Naive thymus-derived CD4-positive, alpha-beta T cell (primary cell): ENCODE measurements around the gene KLHL14. TPM values are rescaled to one million over a fixed set of nuclear protein-coding genes. Genes with fewer than 3 reads are reported as not detected.

Experiments used
- ATAC-seq: fragments of 150-1000 bp; cut with Tn5 transposase; 2 replicates; pipeline ENCODE4 v1.10.0; 2021; ENCODE audit warnings: mild to moderate bottlenecking, moderate library complexity
- CTCF ChIA-PET: fragments of 350-600 bp; sonication (Branson Sonifier 250); formaldehyde crosslinking; loops from one replicate; lab custom pipeline; 2021; ENCODE audit warnings: antibody characterized with exemption; lab: Charles Lee
- POLR2A ChIA-PET: fragments of 350-600 bp; sonication (Branson Sonifier 250); formaldehyde crosslinking; loops from one replicate; lab custom pipeline; 2021; ENCODE audit warnings: antibody characterized with exemption, inconsistent platforms; lab: Charles Lee
- DNase-seq, 9 donors: peaks; one replicate each; pipeline versions ENCODE4 v3.0.0 to v3.0.0-alpha.2; 2020 to 2022; ENCODE audit warnings: mixed read lengths in 1 of 9
- H3K27ac ChIP-seq: one replicate; pipeline ENCODE4 v1.7.0; 2013; ENCODE audit warnings: mild to moderate bottlenecking, low read depth, low read length, moderate library complexity
- H3K27me3 ChIP-seq, 2 donors: one replicate each; pipeline ENCODE4 v1.7.0; 2013; ENCODE audit warnings: low read length in 2 of 2, mild to moderate bottlenecking in 2 of 2, moderate library complexity in 2 of 2; ENCODE audit not compliant: control insufficient read depth in 2 of 2, insufficient read depth in 2 of 2
- H3K36me3 ChIP-seq, 3 experiments: 1 replicate in 2 of 3; 2 replicates in 1 of 3; pipeline ENCODE4 v1.7.0; 2013; ENCODE audit warnings: low read length in 3 of 3, mild to moderate bottlenecking in 3 of 3, moderate library complexity in 1 of 3; ENCODE audit not compliant: insufficient read depth in 3 of 3, control insufficient read depth in 2 of 3
- H3K4me1 ChIP-seq, 2 donors: one replicate each; pipeline ENCODE4 v1.7.0; 2013; ENCODE audit warnings: low read length in 2 of 2, mild to moderate bottlenecking in 2 of 2, moderate library complexity in 1 of 2; ENCODE audit not compliant: control insufficient read depth in 2 of 2, insufficient read depth in 2 of 2
- H3K4me3 ChIP-seq: 2 replicates; pipeline ENCODE4 v1.7.0; 2013; ENCODE audit warnings: mild to moderate bottlenecking, low read length
- H3K9me3 ChIP-seq, 3 experiments: 1 replicate in 2 of 3; 2 replicates in 1 of 3; pipeline ENCODE4 v1.7.0; 2013; ENCODE audit warnings: low read length in 3 of 3; ENCODE audit not compliant: control insufficient read depth in 2 of 3
- H3K27ac Mint-ChIP-seq, 9 donors: one replicate each; pipeline ENCODE4 v1.8.0; 2020 to 2022; ENCODE audit warnings: mixed read lengths in 9 of 9, mild to moderate bottlenecking in 8 of 9, moderate library complexity in 5 of 9, inconsistent platforms in 2 of 9
- H3K27me3 Mint-ChIP-seq, 5 donors: one replicate each; pipeline ENCODE4 v1.8.0; 2021 to 2022; ENCODE audit warnings: mixed read lengths in 5 of 5, mild to moderate bottlenecking in 1 of 5
- H3K36me3 Mint-ChIP-seq, 5 donors: one replicate each; pipeline ENCODE4 v1.8.0; 2020 to 2022; ENCODE audit warnings: mixed read lengths in 5 of 5, mild to moderate bottlenecking in 3 of 5, inconsistent platforms in 1 of 5
- H3K4me1 Mint-ChIP-seq, 7 donors: one replicate each; pipeline ENCODE4 v1.8.0; 2020 to 2022; ENCODE audit warnings: mixed read lengths in 7 of 7, mild to moderate bottlenecking in 3 of 7, inconsistent platforms in 1 of 7
- H3K4me3 Mint-ChIP-seq, 10 donors: one replicate each; pipeline ENCODE4 v1.8.0; 2020 to 2022; ENCODE audit warnings: mild to moderate bottlenecking in 10 of 10, mixed read lengths in 10 of 10, moderate library complexity in 6 of 10, inconsistent platforms in 2 of 10
- H3K9me3 Mint-ChIP-seq, 11 donors: one replicate each; pipeline ENCODE4 v1.8.0; 2020 to 2022; ENCODE audit warnings: mixed read lengths in 11 of 11, mild to moderate bottlenecking in 4 of 11, inconsistent platforms in 1 of 11, moderate library complexity in 1 of 11
- intact Hi-C, 2 donors: fragments of 100-400 bp; cut with micrococcal nuclease; formaldehyde crosslinking; loops; one replicate each; pipeline ENCODE4 v1.15.1; 2023
- polyA plus RNA-seq, 2 donors: library from polyadenylated mRNA; unstranded; fragments of 300-500 nt; fragmentation: Illumina TruSeq; gene quantifications; one replicate each; pipeline ENCODE4 v1.2.3, GENCODE V29; 2021
- total RNA-seq, 6 experiments: library from RNA in 5 of 6; stranded (reverse) in 5 of 6; gene quantifications; 1 replicate in 5 of 6; 2 replicates in 1 of 6; pipeline ENCODE4 v1.2.3 and lab custom pipeline; 2021 to 2026

Gene KLHL14
- total and polyA plus RNA-seq, 7 experiments from 2014 or later: 0.08 to 0.59 (median 0.29) TPM; not detected in 4

GRCh38 chr18:32695534-32695933, 77.3 kb downstream of the KLHL14 start:
- ChIA-PET CTCF (no interaction called here), POLR2A (no interaction called here)
- ATAC-seq (no peak), DNase-seq (no peak)
- Histone ChIP-seq H3K27me3 (peaks cover 0 to 3% of the 10 kb centered on the region in 2 donors), H3K9me3 (no peaks in the 10 kb centered on the region), H3K27ac (no peak overlapping the region), H3K4me1 (no peaks in the 10 kb centered on the region), H3K36me3 (no peaks in the 10 kb centered on the region), H3K4me3 (no peak overlapping the region)
- Mint-ChIP-seq H3K36me3 (no peaks in the 10 kb centered on the region), H3K4me1 (no peaks in the 10 kb centered on the region), H3K27ac (no peak overlapping the region), H3K9me3 (peaks cover 0 to 2% (median 0%) of the 10 kb centered on the region in 11 donors), H3K4me3 (no peak overlapping the region), H3K27me3 (peaks cover 0 to 13% (median 3%) of the 10 kb centered on the region in 5 donors)
- intact Hi-C loops: no loop called here

GRCh38 chr18:32688821-32689220, 84.0 kb downstream of the KLHL14 start:
- Mint-ChIP-seq H3K4me3 (no peak overlapping the region), H3K4me1 (no peaks in the 10 kb centered on the region), H3K27me3 (peaks cover 0 to 16% (median 3%) of the 10 kb centered on the region in 5 donors), H3K36me3 (no peaks in the 10 kb centered on the region), H3K9me3 (peaks cover 0 to 2% (median 0%) of the 10 kb centered on the region in 11 donors), H3K27ac (no peak overlapping the region)
- Histone ChIP-seq H3K9me3 (no peaks in the 10 kb centered on the region), H3K4me1 (no peaks in the 10 kb centered on the region), H3K4me3 (no peak overlapping the region), H3K27me3 (no peaks in the 10 kb centered on the region), H3K36me3 (no peaks in the 10 kb centered on the region), H3K27ac (no peak overlapping the region)
- no peak for DNase-seq
- intact Hi-C loops: no loop called here
- ChIA-PET CTCF (no interaction called here), POLR2A (no interaction called here)
- no peak for ATAC-seq

GRCh38 chr18:32684940-32685339, 87.9 kb downstream of the KLHL14 start:
- ChIA-PET CTCF (no interaction called here), POLR2A (no interaction called here)
- intact Hi-C loops: no loop called here
- no peak overlapping the region for H3K27ac Mint-ChIP-seq
- Histone ChIP-seq H3K9me3 (no peaks in the 10 kb centered on the region), H3K27me3 (no peaks in the 10 kb centered on the region), H3K4me3 (no peak overlapping the region), H3K36me3 (no peaks in the 10 kb centered on the region), H3K27ac (no peak overlapping the region), H3K4me1 (no peaks in the 10 kb centered on the region)
- DNase-seq (no peak), ATAC-seq (no peak)
- no peaks in the 10 kb centered on the region for H3K4me1 Mint-ChIP-seq
- H3K9me3 Mint-ChIP-seq: no peaks in the 10 kb centered on the region
- no peaks in the 10 kb centered on the region for H3K36me3 Mint-ChIP-seq
- H3K27me3 Mint-ChIP-seq: peaks cover 0 to 10% (median 0%) of the 10 kb centered on the region in 5 donors
- no peak overlapping the region for H3K4me3 Mint-ChIP-seq

GRCh38 chr18:32684096-32684495, 88.7 kb downstream of the KLHL14 start:
- Mint-ChIP-seq H3K9me3 (no peaks in the 10 kb centered on the region), H3K27ac (no peak overlapping the region), H3K4me3 (no peak overlapping the region), H3K36me3 (no peaks in the 10 kb centered on the region), H3K4me1 (no peaks in the 10 kb centered on the region), H3K27me3 (peaks cover 0 to 13% (median 0%) of the 10 kb centered on the region in 5 donors)
- Histone ChIP-seq H3K9me3 (no peaks in the 10 kb centered on the region), H3K27me3 (no peaks in the 10 kb centered on the region), H3K36me3 (no peaks in the 10 kb centered on the region), H3K4me1 (no peaks in the 10 kb centered on the region), H3K4me3 (no peak overlapping the region), H3K27ac (no peak overlapping the region)
- ChIA-PET POLR2A (no interaction called here), CTCF (no interaction called here)
- intact Hi-C loops: no loop called here
- ATAC-seq (no peak), DNase-seq (no peak)

GRCh38 chr18:32683044-32683443, 89.8 kb downstream of the KLHL14 start:
- intact Hi-C loops: no loop called here
- no peaks in the 10 kb centered on the region for H3K36me3 Mint-ChIP-seq
- H3K4me3 ChIP-seq: no peak overlapping the region
- H3K4me1 ChIP-seq: no peaks in the 10 kb centered on the region
- no peaks in the 10 kb centered on the region for H3K36me3 ChIP-seq
- no peaks in the 10 kb centered on the region for H3K9me3 Mint-ChIP-seq
- H3K27ac Mint-ChIP-seq: no peak overlapping the region
- no peaks in the 10 kb centered on the region for H3K4me1 Mint-ChIP-seq
- H3K27me3 ChIP-seq: no peaks in the 10 kb centered on the region
- DNase-seq (no peak), ATAC-seq (no peak)
- peaks cover 0 to 17% (median 0%) of the 10 kb centered on the region in 5 donors for H3K27me3 Mint-ChIP-seq
- no peak overlapping the region for H3K4me3 Mint-ChIP-seq
- no peak overlapping the region for H3K27ac ChIP-seq
- H3K9me3 ChIP-seq: no peaks in the 10 kb centered on the region
- ChIA-PET CTCF (no interaction called here), POLR2A (no interaction called here)

- Histone ChIP-seq H3K27ac (no peak overlapping the region), H3K36me3 (no peaks in the 10 kb centered on the region), H3K4me3 (no peak overlapping the region), H3K27me3 (no peaks in the 10 kb centered on the region), H3K9me3 (no peaks in the 10 kb centered on the region), H3K4me1 (no peaks in the 10 kb centered on the region)
- POLR2A ChIA-PET: no interaction called here
- no peak for ATAC-seq
- DNase-seq: no peak
- intact Hi-C loops: no loop called here
- Mint-ChIP-seq H3K27ac (no peak overlapping the region), H3K4me1 (no peaks in the 10 kb centered on the region), H3K36me3 (no peaks in the 10 kb centered on the region), H3K4me3 (no peak overlapping the region), H3K9me3 (no peaks in the 10 kb centered on the region), H3K27me3 (peaks cover 4 to 22% (median 5%) of the 10 kb centered on the region in 5 donors)
- CTCF ChIA-PET: no interaction called here
Observed at GRCh38 chr18:32677578-32677977, 95.2 kb downstream of the KLHL14 start.

- ATAC-seq (no peak), DNase-seq (no peak)
- Mint-ChIP-seq H3K9me3 (no peaks in the 10 kb centered on the region), H3K4me3 (no peak overlapping the region), H3K36me3 (no peaks in the 10 kb centered on the region), H3K27me3 (peaks cover 4 to 18% (median 6%) of the 10 kb centered on the region in 5 donors), H3K4me1 (no peaks in the 10 kb centered on the region), H3K27ac (no peak overlapping the region)
- Histone ChIP-seq H3K27me3 (no peaks in the 10 kb centered on the region), H3K9me3 (no peaks in the 10 kb centered on the region), H3K36me3 (no peaks in the 10 kb centered on the region), H3K27ac (no peak overlapping the region), H3K4me1 (no peaks in the 10 kb centered on the region), H3K4me3 (no peak overlapping the region)
- POLR2A ChIA-PET: no interaction called here
- CTCF ChIA-PET: no interaction called here
- intact Hi-C loops: no loop called here
Observed at GRCh38 chr18:32674491-32674890, 98.3 kb downstream of the KLHL14 start.
